PC-9 (cell line): ENCODE results near the gene SAMHD1. TPM values are rescaled to one million over a fixed set of nuclear protein-coding genes. Genes with fewer than 3 reads are reported as not detected.

Source experiments
- BruUV-seq: library from RNA; stranded (reverse); fragments of 400-500 nt; replicated peaks from 2 replicates; lab custom pipeline; 2021; lab: Mats Ljungman, UMichigan
- CTCF ChIA-PET: fragments of 300-600 bp; sonication (Branson Sonifier 250); formaldehyde crosslinking; loops from one replicate; lab custom pipeline; 2022; ENCODE audit warnings: antibody characterized with exemption; lab: Charles Lee
- POLR2A ChIA-PET: fragments of 300-600 bp; sonication (Branson Sonifier 250); formaldehyde crosslinking; loops from one replicate; lab custom pipeline; 2022; ENCODE audit warnings: antibody characterized with exemption; ENCODE audit not compliant: unreplicated experiment; lab: Charles Lee
- DNase-seq, 2 experiments: peaks; one replicate each; pipeline versions ENCODE4 v3.0.0 to v3.0.0-alpha.2; 2015 to 2022; ENCODE audit warnings: mixed read lengths in 1 of 2
- H2AFZ ChIP-seq: fragments of 200-600 bp; sonication (generic); 2 replicates; pipeline ENCODE4 v1.8.1; 2017; ENCODE audit warnings: antibody characterized with exemption
- H3F3A ChIP-seq: fragments of 200-600 bp; sonication (generic); 2 replicates; pipeline ENCODE4 v1.8.1; 2017; ENCODE audit warnings: antibody characterized with exemption, mild to moderate bottlenecking, low read depth; ENCODE audit not compliant: insufficient read depth
- H3K27ac ChIP-seq: fragments of 200-600 bp; sonication (generic); 2 replicates; pipeline ENCODE4 v1.6.1; 2016; ENCODE audit warnings: mixed run types
- H3K27me3 ChIP-seq: fragments of 200-600 bp; sonication (generic); 2 replicates; pipeline ENCODE4 v1.6.1; 2016; ENCODE audit warnings: low read depth, mixed run types; ENCODE audit not compliant: insufficient read depth
- H3K36me3 ChIP-seq: fragments of 200-600 bp; sonication (generic); 2 replicates; pipeline ENCODE4 v1.6.1; 2016; ENCODE audit warnings: low read depth, mixed run types
- H3K4me1 ChIP-seq: fragments of 200-600 bp; sonication (generic); replicated peaks from 2 replicates; pipeline ENCODE4 v1.6.1; 2016; ENCODE audit warnings: mixed run types; ENCODE audit not compliant: insufficient read depth
- H3K4me2 ChIP-seq: fragments of 200-600 bp; sonication (generic); 2 replicates; pipeline ENCODE4 v1.6.1; 2017; ENCODE audit warnings: mixed run types
- H3K4me3 ChIP-seq: fragments of 200-600 bp; sonication (generic); 2 replicates; pipeline ENCODE4 v1.6.1; 2016; ENCODE audit warnings: mixed run types
- H3K79me2 ChIP-seq: fragments of 200-600 bp; sonication (generic); 2 replicates; pipeline ENCODE4 v1.6.1; 2017; ENCODE audit warnings: low read depth, mixed run types
- H3K9me2 ChIP-seq: fragments of 200-600 bp; sonication (generic); 2 replicates; pipeline ENCODE4 v1.8.1; 2017; ENCODE audit warnings: mild to moderate bottlenecking; ENCODE audit not compliant: insufficient read depth
- H3K9me3 ChIP-seq: fragments of 200-600 bp; sonication (generic); 2 replicates; pipeline ENCODE4 v1.8.1; 2016; ENCODE audit warnings: low read depth; ENCODE audit not compliant: insufficient read depth
- H4K20me1 ChIP-seq: fragments of 200-600 bp; sonication (generic); 2 replicates; pipeline ENCODE4 v1.8.1; 2017; ENCODE audit not compliant: insufficient read depth
- EZH2 ChIP-seq: fragments of 200-600 bp; sonication (generic); IDR thresholded peaks from 2 replicates; pipeline ENCODE4 v1.8.0; 2017; ENCODE audit warnings: antibody characterized with exemption, low read depth
- intact Hi-C: fragments of 100-400 bp; cut with micrococcal nuclease; formaldehyde crosslinking; loops from one replicate; pipeline ENCODE4 v1.10.0; 2022; ENCODE audit not compliant: unreplicated experiment
- total RNA-seq: library from RNA; stranded (reverse); gene quantifications from 2 replicates; pipeline ENCODE4 v1.2.3, GENCODE V29; 2021
- TF ChIP-seq, protein P1 (sequence below): fragments of 200-600 bp; sonication (generic); conservative IDR thresholded peaks from 2 replicates; pipeline ENCODE4 v1.6.1; 2017; ENCODE audit warnings: mixed run types, antibody characterized with exemption, mild to moderate bottlenecking, moderate library complexity

Gene SAMHD1
- total RNA-seq, 1 experiment from 2014 or later = 21.2 TPM

DNA sequence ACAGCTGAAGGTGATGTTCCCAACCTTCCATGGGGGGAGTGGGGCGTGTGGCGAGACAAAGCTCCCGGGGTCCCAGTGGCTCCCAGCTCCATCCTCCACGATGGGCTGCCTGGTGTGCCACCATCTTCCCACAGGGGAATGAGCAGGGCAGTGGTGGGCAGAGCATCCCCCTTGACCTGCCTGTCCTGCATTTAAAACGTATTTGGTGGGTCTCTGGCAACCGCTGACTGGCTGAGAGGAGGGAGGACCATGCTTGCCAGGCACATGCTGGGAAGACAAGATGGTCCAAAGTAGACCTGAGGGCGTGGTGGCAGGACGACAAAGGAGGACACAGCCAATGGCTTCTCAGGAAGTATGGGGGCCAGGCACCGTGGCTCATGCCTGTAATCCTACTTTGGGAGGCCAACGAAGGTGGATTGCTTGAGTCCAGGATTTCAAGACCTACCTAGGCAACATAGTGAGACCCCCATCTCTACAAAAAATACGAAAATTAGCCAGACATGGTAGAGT, 70.7 kb downstream of the SAMHD1 start:
- TF ChIP-seq, protein P1, sequence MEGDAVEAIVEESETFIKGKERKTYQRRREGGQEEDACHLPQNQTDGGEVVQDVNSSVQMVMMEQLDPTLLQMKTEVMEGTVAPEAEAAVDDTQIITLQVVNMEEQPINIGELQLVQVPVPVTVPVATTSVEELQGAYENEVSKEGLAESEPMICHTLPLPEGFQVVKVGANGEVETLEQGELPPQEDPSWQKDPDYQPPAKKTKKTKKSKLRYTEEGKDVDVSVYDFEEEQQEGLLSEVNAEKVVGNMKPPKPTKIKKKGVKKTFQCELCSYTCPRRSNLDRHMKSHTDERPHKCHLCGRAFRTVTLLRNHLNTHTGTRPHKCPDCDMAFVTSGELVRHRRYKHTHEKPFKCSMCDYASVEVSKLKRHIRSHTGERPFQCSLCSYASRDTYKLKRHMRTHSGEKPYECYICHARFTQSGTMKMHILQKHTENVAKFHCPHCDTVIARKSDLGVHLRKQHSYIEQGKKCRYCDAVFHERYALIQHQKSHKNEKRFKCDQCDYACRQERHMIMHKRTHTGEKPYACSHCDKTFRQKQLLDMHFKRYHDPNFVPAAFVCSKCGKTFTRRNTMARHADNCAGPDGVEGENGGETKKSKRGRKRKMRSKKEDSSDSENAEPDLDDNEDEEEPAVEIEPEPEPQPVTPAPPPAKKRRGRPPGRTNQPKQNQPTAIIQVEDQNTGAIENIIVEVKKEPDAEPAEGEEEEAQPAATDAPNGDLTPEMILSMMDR = no peak
- no peak for TF ChIP-seq EZH2

DNA sequence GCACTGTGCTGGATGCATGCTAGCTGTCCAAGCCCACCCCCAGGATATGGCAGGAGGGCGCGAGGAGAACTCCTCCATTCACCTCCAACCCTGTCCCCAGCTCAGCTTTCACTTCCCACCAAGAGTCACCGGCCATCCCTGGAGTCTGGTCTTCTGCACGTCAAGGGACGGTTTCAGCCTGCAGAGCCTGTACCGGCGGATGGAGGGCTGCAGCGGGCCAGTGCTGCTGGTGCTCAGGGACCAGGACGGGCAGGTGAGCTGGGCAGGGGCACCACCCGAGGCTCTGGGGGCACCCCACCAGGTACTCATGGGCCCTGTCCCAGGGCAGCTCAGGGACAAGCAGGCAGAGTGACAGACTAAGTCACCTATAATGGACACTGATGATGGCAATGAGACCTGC, 72.6 kb downstream of the SAMHD1 start:
- no peak overlapping the region for H3K4me2 ChIP-seq
- ChIA-PET POLR2A (no interaction called here), CTCF (no interaction called here)
- H3F3A ChIP-seq = no peaks in the 10 kb centered on the region
- DNase-seq = no peak
- no TSS peak for BruUV-seq
- TF ChIP-seq, protein P1 = no peak
- TF ChIP-seq EZH2 = no peak
- H3K4me3 ChIP-seq = no peak overlapping the region
- no peaks in the 10 kb centered on the region for H3K36me3 ChIP-seq
- no peaks in the 10 kb centered on the region; the same call in 1 of the 2 replicates for H3K4me1 ChIP-seq
- H4K20me1 ChIP-seq = no peaks in the 10 kb centered on the region
- intact Hi-C loops = no loop called here
- no peak overlapping the region for H3K27ac ChIP-seq
- H3K9me3 ChIP-seq = no peaks in the 10 kb centered on the region
- H3K27me3 ChIP-seq = no peaks in the 10 kb centered on the region
- no peak overlapping the region for H2AFZ ChIP-seq
- H3K79me2 ChIP-seq = no peaks in the 10 kb centered on the region
- H3K9me2 ChIP-seq = no peaks in the 10 kb centered on the region

More for the DNA sequence above, 70.7 kb downstream of the SAMHD1 start:
- no TSS peak for BruUV-seq
- Histone ChIP-seq H3K4me1 (no peaks in the 10 kb centered on the region; the same call in 1 of the 2 replicates), H3K4me2 (no peak overlapping the region), H3F3A (no peaks in the 10 kb centered on the region), H3K4me3 (no peak overlapping the region), H3K27me3 (no peaks in the 10 kb centered on the region), H3K9me3 (no peaks in the 10 kb centered on the region), H3K36me3 (no peaks in the 10 kb centered on the region), H3K27ac (no peak overlapping the region), H3K9me2 (no peaks in the 10 kb centered on the region), H2AFZ (no peak overlapping the region), H4K20me1 (no peaks in the 10 kb centered on the region), H3K79me2 (no peaks in the 10 kb centered on the region)
- intact Hi-C loops = loop anchor here (10.0 kb wide), 1 partner anchor 376 kb away; no protein-coding TSS in a partner anchor
- no peak for DNase-seq
- ChIA-PET CTCF (no interaction called here), POLR2A (no interaction called here)

DNA sequence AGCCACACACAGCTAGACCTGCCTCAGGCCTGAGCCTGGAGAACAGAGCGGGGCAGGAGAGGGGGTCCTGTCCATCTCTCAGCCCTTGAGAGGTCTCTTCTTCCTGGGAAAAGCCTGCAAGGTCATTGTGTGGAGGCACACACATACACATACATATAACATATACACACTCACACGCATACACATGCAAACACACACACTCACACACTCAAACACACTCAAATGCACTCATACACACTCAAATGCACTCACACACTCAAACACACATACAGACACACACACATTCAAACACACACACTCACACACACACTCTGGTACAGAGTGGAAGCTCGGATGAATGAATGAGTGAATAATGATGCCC, 75.1 kb downstream of the SAMHD1 start:
- no peak for TF ChIP-seq EZH2
- TF ChIP-seq, protein P1 = no peak
- H3K27ac ChIP-seq = no peak overlapping the region
- no peaks in the 10 kb centered on the region for H3F3A ChIP-seq
- no peaks in the 10 kb centered on the region for H3K4me1 ChIP-seq
- BruUV-seq = no TSS peak
- no peak for DNase-seq
- H3K36me3 ChIP-seq = no peaks in the 10 kb centered on the region
- no peaks in the 10 kb centered on the region for H3K27me3 ChIP-seq
- no peaks in the 10 kb centered on the region for H3K9me2 ChIP-seq
- no peaks in the 10 kb centered on the region for H4K20me1 ChIP-seq
- ChIA-PET CTCF (interaction anchor here (0.6 kb wide), 1 partner anchor 72 kb away, joined by 5 read pairs; no protein-coding TSS in a partner anchor), POLR2A (no interaction called here)
- no peaks in the 10 kb centered on the region for H3K79me2 ChIP-seq
- H3K4me2 ChIP-seq = no peak overlapping the region
- intact Hi-C loops = no loop called here
- H3K4me3 ChIP-seq = no peak overlapping the region
- no peaks in the 10 kb centered on the region for H3K9me3 ChIP-seq
- H2AFZ ChIP-seq = no peak overlapping the region
